ENCODE data around the gene MIPOL1.

The MIPOL1 gene

DNA sequence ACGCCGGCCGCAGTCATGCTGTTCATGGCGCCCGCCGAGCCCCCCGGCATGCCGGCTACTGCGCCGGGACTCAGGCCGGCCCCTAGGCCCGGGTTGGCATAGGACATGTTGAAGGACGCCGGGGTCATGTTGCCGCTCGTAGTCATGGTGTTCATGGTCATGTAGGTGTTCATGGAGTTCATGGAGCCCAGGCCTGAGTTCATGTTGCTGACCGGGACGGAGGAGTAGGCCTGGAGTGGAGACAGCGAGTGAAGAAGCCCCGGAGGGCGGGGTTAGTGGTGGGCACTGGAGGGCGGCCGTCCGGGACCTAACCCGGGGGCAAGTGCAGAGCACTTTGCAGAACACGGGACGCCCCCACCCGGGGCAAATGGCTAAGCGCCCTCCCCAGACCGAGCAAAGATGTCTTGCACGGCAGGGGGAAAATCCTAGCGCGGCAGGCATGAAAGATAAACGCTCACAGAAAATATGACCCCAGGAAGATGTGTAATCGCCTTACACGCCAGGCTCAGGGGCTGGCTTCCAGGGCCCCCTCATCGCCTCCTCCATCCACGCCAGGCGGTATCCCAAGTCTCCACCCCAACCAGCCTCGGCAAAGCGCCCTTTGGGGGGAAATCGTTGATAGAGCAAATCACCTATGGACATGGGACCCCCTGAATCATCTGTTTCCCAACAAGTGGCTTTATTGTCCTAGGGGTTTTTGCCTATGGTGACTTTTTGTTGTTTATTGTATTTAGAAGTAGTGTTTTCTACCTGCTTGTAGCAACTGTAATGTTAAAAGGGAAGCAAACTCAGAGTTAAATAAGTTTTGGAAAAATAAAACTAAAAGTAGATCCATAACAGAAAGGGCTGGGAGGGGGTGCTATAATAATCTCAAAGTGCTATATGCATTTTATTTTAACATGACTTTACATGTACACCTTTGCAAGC, 395.0 kb downstream of the MIPOL1 start:
- Histone ChIP-seq H3K36me3 (ENCODE audit: control insufficient read depth, insufficient read depth, low read length) (no peaks in the 10 kb centered on the region), H3K9me3 (ENCODE audit: control insufficient read depth, low read length) (no peaks in the 10 kb centered on the region), H3K27me3 (replicated peaks; ENCODE audit: control insufficient read depth, insufficient read depth, low read length, poor library complexity, severe bottlenecking) (peaks cover 54% of the 10 kb centered on the region), H3K4me3 (ENCODE audit: insufficient read depth, low read depth, low read length, poor library complexity, severe bottlenecking) (no peak overlapping the region), H3K4me1 (ENCODE audit: control insufficient read depth, insufficient read depth, low read length, poor library complexity, severe bottlenecking) (peaks cover 12% of the 10 kb centered on the region), H3K27ac (ENCODE audit: insufficient read depth, low read length, poor library complexity, severe bottlenecking) (no peak overlapping the region)
- DNase-seq, result no peak

DNA sequence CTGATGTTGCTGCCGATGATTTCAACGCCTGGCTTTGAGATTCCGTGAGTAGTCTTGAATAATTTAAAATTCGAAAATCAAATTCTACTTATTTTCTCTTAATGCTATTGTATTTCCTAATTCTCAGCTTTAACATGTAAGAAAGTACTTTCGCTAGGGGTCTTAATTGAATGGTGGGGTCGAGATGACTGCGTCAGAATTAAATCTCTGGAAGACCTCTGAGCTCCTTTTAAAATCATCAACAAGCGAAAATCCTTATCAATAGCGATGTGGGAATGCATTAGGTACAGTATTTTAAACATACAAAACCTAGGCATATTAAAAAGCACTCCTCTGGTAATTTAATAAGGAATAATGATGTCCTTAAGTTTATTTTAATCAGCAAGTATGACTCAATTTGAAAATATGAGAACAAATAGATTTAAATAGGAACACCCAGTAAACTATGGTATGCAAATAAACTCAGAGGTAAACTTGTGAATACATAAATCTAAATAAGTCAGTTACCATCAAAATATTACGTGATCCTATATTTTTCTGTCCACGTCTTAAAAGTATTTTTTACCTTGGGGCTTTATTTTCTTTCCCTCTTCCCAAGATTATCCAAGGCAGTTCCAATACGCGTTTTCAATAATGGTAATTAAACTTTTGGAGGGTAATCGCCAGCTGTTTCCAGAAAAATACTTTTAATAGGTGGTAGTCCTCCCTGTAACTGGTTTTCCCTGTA, 395.9 kb downstream of the MIPOL1 start:
- Histone ChIP-seq H3K36me3 (ENCODE audit: control insufficient read depth, insufficient read depth, low read length) (no peaks in the 10 kb centered on the region), H3K27me3 (replicated peaks; ENCODE audit: control insufficient read depth, insufficient read depth, low read length, poor library complexity, severe bottlenecking) (peaks cover 62% of the 10 kb centered on the region), H3K27ac (ENCODE audit: insufficient read depth, low read length, poor library complexity, severe bottlenecking) (no peak overlapping the region), H3K4me3 (ENCODE audit: insufficient read depth, low read depth, low read length, poor library complexity, severe bottlenecking) (no peak overlapping the region), H3K4me1 (ENCODE audit: control insufficient read depth, insufficient read depth, low read length, poor library complexity, severe bottlenecking) (peaks cover 15% of the 10 kb centered on the region), H3K9me3 (ENCODE audit: control insufficient read depth, low read length) (no peaks in the 10 kb centered on the region)
- DNase-seq, result no peak

DNA sequence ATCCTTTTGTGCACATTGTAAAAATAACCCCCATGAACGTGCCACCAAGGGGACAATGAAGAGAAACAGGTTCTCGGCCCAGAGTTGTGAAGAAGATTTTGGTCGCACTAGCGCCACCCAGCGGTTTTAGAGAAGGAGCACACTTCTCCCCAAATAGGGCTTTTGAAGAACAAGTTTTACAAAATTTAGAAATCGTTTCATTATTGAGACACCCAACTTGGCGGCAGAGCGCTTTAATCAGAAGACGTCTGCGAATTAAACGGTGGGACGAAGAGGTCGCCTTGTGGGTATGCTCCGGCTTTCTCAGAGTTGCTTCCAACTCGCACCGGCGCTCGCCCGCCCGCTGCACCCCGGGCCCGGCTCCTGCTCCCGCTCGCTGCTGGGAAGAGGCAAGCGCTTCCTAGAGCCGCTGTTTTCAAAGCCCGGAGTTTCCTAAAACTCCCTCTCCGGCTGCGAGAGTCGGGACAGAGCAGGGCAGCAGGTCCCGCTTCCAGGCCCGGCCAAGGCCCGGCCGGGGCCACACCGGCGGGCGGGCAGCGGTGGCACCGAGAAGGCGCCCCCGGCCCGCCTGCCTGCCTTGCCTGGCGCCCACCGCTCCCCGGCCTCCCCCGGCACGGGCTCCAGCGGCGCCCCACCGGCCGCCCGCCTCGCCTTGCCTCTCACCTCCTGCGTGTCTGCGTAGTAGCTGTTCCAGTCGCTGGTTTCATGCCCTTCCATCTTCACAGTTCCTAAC, 396.7 kb downstream of the MIPOL1 start:
- DNase-seq, result no peak
- H3K4me1 ChIP-seq (ENCODE audit: control insufficient read depth, insufficient read depth, low read length, poor library complexity, severe bottlenecking), result peaks cover 15% of the 10 kb centered on the region
- no peaks in the 10 kb centered on the region for H3K36me3 ChIP-seq (ENCODE audit: control insufficient read depth, insufficient read depth, low read length)
- no peaks in the 10 kb centered on the region for H3K9me3 ChIP-seq (ENCODE audit: control insufficient read depth, low read length)
- H3K27me3 ChIP-seq (replicated peaks; ENCODE audit: control insufficient read depth, insufficient read depth, low read length, poor library complexity, severe bottlenecking), result peaks cover 63% of the 10 kb centered on the region
- H3K27ac ChIP-seq (ENCODE audit: insufficient read depth, low read length, poor library complexity, severe bottlenecking), result no peak overlapping the region
- no peak overlapping the region for H3K4me3 ChIP-seq (ENCODE audit: insufficient read depth, low read depth, low read length, poor library complexity, severe bottlenecking)

DNA sequence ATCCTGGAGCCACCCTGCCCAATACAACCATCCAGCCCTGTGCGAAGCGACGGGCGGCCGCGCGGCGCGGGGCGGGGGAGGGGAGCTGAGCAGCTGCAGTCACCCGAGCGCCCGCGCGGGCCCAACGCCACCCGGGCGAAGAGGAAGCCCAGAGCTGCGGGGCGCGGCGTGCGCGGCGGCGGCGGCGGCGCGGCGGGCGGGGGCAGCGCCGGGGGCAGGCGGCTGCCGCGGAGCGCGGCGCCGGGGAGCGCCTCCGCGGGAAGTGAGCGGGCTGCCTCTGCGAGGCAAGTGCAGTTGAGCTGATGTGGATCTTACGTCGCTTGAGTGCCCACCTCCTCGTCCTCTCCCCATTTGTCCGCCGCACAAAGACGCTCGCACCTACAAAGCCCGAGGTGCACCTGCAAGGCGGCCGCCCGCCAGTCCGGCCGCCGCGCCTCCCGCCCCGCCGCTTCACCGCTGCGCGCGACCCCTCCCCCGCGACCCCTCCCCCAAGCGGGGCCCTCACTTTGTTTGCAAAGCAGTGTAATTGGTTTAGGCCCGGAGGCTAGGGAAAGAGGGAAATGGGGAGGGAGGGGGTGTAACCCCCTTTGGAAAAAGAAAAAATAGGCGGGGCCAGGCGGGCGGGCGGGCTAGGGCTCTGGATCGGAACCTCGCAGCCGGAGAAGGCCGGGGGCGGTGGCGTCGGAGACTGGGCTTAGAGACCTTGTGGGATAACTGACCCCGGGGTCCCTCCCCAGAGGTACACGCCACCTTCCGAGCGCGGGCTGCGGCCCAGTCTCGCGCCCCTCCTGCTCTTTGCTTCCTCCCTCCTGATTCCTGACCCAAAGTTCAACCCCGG, 397.5 kb downstream of the MIPOL1 start, which contains the start of the genes FOXA1 and TTC6:
Gene FOXA1 (minus strand): TSS at position 279 of the 838 bp plus-strand sequence. CDS start 277 bp downstream, at position 2.
Gene TTC6 (plus strand): TSS at position 659 of the 838 bp plus-strand sequence. CDS start 26,436 bp downstream, outside the sequence.
- Histone ChIP-seq H3K4me1 (ENCODE audit: control insufficient read depth, insufficient read depth, low read length, poor library complexity, severe bottlenecking) (peaks cover 15% of the 10 kb centered on the region), H3K9me3 (ENCODE audit: control insufficient read depth, low read length) (no peaks in the 10 kb centered on the region), H3K27me3 (replicated peaks; ENCODE audit: control insufficient read depth, insufficient read depth, low read length, poor library complexity, severe bottlenecking) (peaks cover 71% of the 10 kb centered on the region), H3K4me3 (ENCODE audit: insufficient read depth, low read depth, low read length, poor library complexity, severe bottlenecking) (peak within 1 kb of the TSS; percentile 12), H3K27ac (ENCODE audit: insufficient read depth, low read length, poor library complexity, severe bottlenecking) (no peak within 1 kb of the TSS), H3K36me3 (ENCODE audit: control insufficient read depth, insufficient read depth, low read length) (no peaks in the 10 kb centered on the region)
- no peak for DNase-seq

DNA sequence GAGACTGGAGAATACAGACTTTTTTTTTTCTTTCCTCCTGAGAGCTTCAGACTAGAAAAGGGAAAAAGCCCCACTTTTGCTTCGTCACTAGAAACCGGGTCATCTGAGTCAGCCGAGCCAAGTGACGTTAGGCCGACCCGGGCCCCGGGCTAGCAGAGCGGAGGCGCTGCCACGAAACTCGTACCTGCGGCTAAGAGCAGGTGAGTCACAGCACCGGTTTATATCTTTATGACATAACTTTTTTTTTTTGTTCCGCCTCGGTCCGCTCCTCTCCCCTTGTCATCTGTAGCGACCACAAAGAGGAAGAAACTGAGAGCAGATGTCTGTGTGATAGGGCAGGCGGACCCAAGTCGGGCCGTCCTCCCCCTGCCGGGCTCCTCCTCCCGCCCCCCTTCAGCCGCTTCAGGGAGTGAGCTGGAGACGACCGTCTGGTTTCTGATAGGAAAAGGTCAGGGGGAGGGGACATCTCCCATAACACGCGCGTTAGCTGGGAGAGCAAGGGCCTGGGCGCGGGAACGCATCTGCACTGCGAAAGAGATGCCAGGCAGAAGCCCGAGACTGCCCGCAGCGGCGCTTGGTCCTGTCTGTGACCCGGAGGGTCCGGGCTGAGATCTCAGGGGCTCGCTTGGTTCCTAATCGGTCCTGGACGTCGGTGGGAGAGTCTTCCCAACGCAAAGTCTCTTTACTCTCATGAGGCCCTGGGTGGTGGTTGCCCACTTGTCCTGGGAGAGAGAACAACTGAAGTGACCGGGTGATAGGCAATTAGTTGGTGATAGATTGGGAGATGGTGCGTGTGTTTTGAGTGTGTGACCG, 398.3 kb downstream of the MIPOL1 start:
- no peaks in the 10 kb centered on the region for H3K9me3 ChIP-seq (ENCODE audit: control insufficient read depth, low read length)
- no peaks in the 10 kb centered on the region for H3K36me3 ChIP-seq (ENCODE audit: control insufficient read depth, insufficient read depth, low read length)
- H3K4me3 ChIP-seq (ENCODE audit: insufficient read depth, low read depth, low read length, poor library complexity, severe bottlenecking), result peak overlapping the region; percentile 12
- H3K27ac ChIP-seq (ENCODE audit: insufficient read depth, low read length, poor library complexity, severe bottlenecking), result no peak overlapping the region
- DNase-seq, result peak in 2 of 3 donors; percentile 13 to 40
- H3K4me1 ChIP-seq (ENCODE audit: control insufficient read depth, insufficient read depth, low read length, poor library complexity, severe bottlenecking), result peaks cover 15% of the 10 kb centered on the region
- peaks cover 69% of the 10 kb centered on the region for H3K27me3 ChIP-seq (replicated peaks; ENCODE audit: control insufficient read depth, insufficient read depth, low read length, poor library complexity, severe bottlenecking)

DNA sequence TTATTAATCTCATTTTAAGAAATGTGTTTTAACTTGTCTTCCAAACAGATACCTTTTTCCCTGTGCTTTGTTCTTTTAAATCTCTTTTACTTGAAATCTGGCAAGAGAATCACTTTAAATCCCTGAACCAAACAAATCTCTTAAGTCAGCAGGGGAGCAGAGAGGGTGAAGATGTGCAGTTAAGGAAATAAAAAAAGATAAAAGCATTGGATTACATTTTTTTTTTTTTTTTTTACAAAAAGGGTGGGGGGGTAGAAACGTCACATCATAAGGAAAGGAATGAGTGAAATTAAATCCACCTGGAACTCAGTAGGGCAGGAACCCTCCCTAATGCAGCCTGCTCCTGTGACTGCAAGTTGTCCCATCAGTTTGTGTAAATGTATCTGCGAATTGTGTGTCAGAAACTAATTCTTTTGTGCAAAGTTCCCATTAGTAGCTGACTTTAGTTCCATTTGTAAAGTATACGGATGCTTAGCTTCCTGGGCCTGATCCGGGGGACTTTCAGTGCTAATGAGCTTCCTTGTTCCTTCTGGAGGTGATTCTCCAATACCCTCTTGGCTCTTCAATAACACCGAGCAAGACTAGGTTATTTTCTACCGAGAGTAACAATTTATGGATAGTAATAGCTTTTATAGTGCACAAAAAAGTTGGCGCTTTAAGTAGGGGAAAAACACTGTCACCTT, 399.2 kb downstream of the MIPOL1 start:
- no peak for DNase-seq
- peaks cover 15% of the 10 kb centered on the region for H3K4me1 ChIP-seq (ENCODE audit: control insufficient read depth, insufficient read depth, low read length, poor library complexity, severe bottlenecking)
- H3K27me3 ChIP-seq (replicated peaks; ENCODE audit: control insufficient read depth, insufficient read depth, low read length, poor library complexity, severe bottlenecking), result peaks cover 69% of the 10 kb centered on the region
- H3K27ac ChIP-seq (ENCODE audit: insufficient read depth, low read length, poor library complexity, severe bottlenecking), result no peak overlapping the region
- no peaks in the 10 kb centered on the region for H3K36me3 ChIP-seq (ENCODE audit: control insufficient read depth, insufficient read depth, low read length)
- no peak overlapping the region for H3K4me3 ChIP-seq (ENCODE audit: insufficient read depth, low read depth, low read length, poor library complexity, severe bottlenecking)
- H3K9me3 ChIP-seq (ENCODE audit: control insufficient read depth, low read length), result no peaks in the 10 kb centered on the region

DNA sequence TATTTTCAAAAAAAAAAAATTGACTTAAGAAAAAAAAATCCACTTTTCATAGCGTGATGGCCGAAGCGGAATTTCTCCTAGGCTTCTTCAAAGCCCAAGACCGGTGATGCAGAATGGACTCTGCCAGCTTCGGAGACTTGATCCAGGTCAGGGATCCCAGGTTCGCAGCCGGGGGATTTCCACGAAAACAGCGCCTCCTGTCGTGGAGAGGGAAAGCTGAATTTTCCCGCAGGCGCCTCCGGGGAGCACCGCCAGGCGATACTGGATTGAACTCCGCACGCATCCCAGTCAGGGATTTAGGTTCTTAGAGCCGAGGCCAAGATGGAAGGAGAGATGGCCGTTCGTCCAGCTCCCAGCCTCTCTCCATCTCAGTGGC, 399.8 kb downstream of the MIPOL1 start:
- H3K27me3 ChIP-seq (replicated peaks; ENCODE audit: control insufficient read depth, insufficient read depth, low read length, poor library complexity, severe bottlenecking), result peaks cover 67% of the 10 kb centered on the region
- H3K4me1 ChIP-seq (ENCODE audit: control insufficient read depth, insufficient read depth, low read length, poor library complexity, severe bottlenecking), result peaks cover 15% of the 10 kb centered on the region
- H3K27ac ChIP-seq (ENCODE audit: insufficient read depth, low read length, poor library complexity, severe bottlenecking), result no peak overlapping the region
- no peaks in the 10 kb centered on the region for H3K36me3 ChIP-seq (ENCODE audit: control insufficient read depth, insufficient read depth, low read length)
- DNase-seq, result no peak
- H3K9me3 ChIP-seq (ENCODE audit: control insufficient read depth, low read length), result no peaks in the 10 kb centered on the region
- no peak overlapping the region for H3K4me3 ChIP-seq (ENCODE audit: insufficient read depth, low read depth, low read length, poor library complexity, severe bottlenecking)

DNA sequence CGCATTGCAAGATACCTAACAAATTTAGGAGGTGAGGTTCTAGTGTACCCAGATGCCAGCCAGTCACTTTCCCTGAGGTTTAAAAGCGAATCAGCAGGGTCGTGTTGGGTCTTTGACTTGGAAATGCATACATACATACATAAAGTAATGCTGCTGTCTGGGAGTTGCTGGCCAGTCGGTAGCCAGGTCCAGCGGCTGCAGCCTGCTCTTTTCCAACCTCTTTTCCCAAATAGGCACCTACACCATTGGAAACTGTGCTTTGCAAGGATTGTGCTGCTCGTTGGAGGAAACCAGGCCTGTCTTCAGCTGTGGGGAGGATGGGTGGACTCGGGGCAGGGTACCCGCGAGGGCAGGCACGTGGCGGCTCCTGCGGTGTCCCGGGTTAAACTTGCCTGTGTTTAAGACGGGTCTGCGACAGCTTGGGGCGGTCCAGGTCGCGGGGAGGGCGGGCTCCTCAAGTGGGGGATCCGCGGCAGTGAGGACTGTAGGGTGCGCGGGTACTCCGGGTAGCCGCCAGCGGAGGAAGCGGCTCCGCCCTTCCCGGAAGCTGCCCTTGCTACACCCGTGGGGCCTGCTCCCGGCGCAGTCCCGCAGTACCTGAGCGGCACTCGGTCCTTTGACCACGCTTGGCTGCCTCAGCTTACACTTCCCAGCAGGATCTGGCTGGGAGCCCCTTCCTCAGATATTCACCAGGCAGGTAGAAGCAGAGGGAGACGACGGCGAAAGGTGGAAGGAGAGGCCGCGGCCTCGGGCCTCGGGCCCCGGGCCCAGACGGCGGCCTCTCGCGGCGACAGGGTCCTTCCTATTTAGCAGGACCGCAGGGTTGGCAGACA, 400.4 kb downstream of the MIPOL1 start:
- no peaks in the 10 kb centered on the region for H3K9me3 ChIP-seq (ENCODE audit: control insufficient read depth, low read length)
- H3K27me3 ChIP-seq (replicated peaks; ENCODE audit: control insufficient read depth, insufficient read depth, low read length, poor library complexity, severe bottlenecking), result peaks cover 61% of the 10 kb centered on the region
- DNase-seq, result no peak
- no peak overlapping the region for H3K4me3 ChIP-seq (ENCODE audit: insufficient read depth, low read depth, low read length, poor library complexity, severe bottlenecking)
- no peaks in the 10 kb centered on the region for H3K36me3 ChIP-seq (ENCODE audit: control insufficient read depth, insufficient read depth, low read length)
- H3K4me1 ChIP-seq (ENCODE audit: control insufficient read depth, insufficient read depth, low read length, poor library complexity, severe bottlenecking), result peaks cover 15% of the 10 kb centered on the region
- no peak overlapping the region for H3K27ac ChIP-seq (ENCODE audit: insufficient read depth, low read length, poor library complexity, severe bottlenecking)
